HG02642 (cell line): ENCODE results near the gene LMAN2L.
"Not testable (repeated sequence)": the region's sequence is repeated elsewhere in the genome, so short reads cannot be mapped to it uniquely, and the experiment has no call there.

Source experiments
- ATAC-seq: cut with Tn5 transposase; IDR thresholded peaks from one replicate; pipeline ENCODE4 v1.9.1; 2021; ENCODE audit warnings: mild to moderate bottlenecking; ENCODE audit not compliant: unreplicated experiment, poor library complexity

The LMAN2L gene

DNA sequence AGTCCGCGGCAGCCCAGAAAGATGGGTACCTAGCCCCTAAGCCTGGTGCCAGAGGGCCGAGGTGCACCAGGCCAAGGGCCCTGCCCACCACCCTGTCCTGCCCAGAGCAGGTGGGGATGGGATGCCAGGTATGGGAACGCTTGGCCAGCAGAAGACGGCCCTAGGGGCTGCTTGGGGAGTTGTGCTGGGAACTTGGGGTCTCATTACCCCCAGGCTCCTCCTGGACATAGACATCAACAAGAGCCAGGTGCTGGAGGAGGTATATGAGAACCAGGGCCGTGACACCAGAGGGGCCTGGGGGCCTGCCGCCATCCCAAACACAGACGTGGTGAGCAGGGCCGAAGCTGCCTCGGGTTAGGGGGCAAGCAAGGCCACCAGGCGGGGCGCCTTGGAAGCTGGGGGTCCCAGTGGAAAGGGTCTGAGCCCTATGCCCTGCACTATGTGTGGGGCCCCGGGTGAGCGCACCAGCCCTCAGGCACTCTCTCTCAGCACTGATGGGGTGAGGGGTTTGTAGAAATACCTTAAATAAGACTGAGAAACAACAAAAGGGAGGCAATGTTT is 50.4 kb downstream of the LMAN2L start:
- no peak for ATAC-seq

- ATAC-seq, result no peak
These were observed 51.0 kb downstream of the LMAN2L start for GRCh38 chr2:96688649-96689430.

DNA sequence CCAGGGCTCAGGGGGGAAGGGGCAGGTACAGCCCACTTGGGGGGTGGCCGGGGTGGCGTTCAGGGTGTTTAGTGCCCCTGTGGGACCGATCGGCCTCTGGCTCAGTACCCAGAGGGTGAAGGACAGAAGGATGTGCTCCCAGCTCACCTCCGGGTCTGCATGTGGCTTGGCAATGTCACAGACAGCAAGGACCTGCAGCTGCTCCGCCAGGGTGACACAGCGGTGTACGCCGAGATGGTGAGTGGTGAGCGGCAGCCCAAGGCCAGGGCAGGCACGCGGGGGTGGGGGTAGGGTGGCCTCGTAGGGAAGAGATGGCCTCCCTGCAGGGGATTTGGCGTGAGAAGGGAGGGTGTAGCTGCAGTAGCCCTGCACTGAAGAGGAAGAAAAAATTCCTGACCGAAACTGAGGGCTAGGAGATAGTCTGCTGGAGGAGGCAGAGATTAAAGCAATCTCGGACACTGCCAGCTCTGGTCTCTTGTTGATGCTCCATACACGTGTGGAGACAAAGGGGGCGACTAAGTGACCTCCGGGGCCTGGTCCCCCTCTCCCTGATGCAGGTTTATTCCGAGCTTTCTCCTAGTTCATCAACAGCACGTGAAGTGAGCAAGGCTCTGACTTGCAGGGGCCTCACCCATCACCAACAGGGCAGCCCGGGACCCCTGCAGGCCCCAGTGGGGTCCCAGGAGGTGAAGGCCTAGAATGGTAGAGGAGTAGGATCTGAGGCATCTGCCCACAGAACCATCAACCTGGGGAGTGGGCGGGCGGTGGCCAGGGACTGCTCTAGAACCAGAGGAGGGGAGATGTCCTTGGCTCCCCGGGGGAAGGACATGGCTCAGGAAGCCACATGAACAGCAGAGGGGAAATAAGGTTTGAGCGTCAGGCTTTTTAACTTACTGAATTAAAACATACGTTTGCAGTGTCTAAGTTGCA is 51.9 kb downstream of the LMAN2L start:
- ATAC-seq, result no peak

- no peak for ATAC-seq
These were observed 52.6 kb downstream of the LMAN2L start for GRCh38 chr2:96687266-96687665.

- no peak for ATAC-seq
These were observed 54.0 kb downstream of the LMAN2L start for GRCh38 chr2:96685577-96686459.

GRCh38 chr2:96684883-96685576 is 54.8 kb downstream of the LMAN2L start:
- ATAC-seq, result no peak

- ATAC-seq, result no peak
These were observed 55.7 kb downstream of the LMAN2L start for GRCh38 chr2:96683972-96684820.

- ATAC-seq, result no peak
These were observed 56.6 kb downstream of the LMAN2L start for GRCh38 chr2:96683307-96683706.

- no peak for ATAC-seq
These were observed 58.3 kb downstream of the LMAN2L start for GRCh38 chr2:96681540-96681939.

GRCh38 chr2:96680561-96681141 is 59.2 kb downstream of the LMAN2L start:
- ATAC-seq, result no peak

DNA sequence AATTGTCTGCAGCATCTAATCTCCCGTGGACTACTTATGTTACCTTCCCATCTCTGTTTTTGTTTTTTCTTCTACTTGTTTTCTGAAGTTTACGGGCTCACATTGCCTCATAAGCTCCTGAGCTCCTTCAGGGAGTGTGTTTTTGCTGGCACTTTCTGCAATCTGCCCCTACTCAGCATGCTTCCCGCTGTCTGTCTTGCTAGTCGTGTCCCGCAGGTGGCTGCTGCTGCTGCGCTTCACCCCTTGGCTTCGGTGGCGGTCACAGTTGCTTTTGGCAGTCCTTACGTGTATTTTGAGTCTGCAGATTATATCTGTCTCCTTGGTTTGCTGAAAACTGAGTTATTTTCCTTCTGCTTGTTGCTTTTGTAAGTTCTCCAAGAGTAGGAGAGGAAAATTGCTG is 60.0 kb downstream of the LMAN2L start:
- ATAC-seq, result no peak

- no peak for ATAC-seq
These were observed 70.2 kb downstream of the LMAN2L start for GRCh38 chr2:96669539-96670215.

GRCh38 chr2:96668771-96669170 is 71.1 kb downstream of the LMAN2L start:
- no peak for ATAC-seq

GRCh38 chr2:96665717-96666116 is 74.1 kb downstream of the LMAN2L start:
- ATAC-seq, result not testable (repeated sequence)

- ATAC-seq, result no peak
These were observed 74.7 kb downstream of the LMAN2L start for GRCh38 chr2:96665083-96665569.

- ATAC-seq, result no peak
These were observed 75.4 kb downstream of the LMAN2L start for GRCh38 chr2:96664366-96664925.

GRCh38 chr2:96663829-96664228 is 76.0 kb downstream of the LMAN2L start:
- ATAC-seq, result no peak
